GM18526 (cell line): ENCODE data around the gene KCNK4.

Source experiments
- POLR2A ChIP-seq: IDR thresholded peaks from 3 replicates; pipeline ENCODE4 v1.6.1; 2011; ENCODE audit not compliant: insufficient read length; ENCODE audit errors: extremely low read depth

The KCNK4 gene

GRCh38 chr11:64291262-64291751, at the start of gene KCNK4:
TSS of gene KCNK4 (plus strand) at chr11:64291302. CDS start at chr11:64293019, 1,717 bp downstream.
- no peak for TF ChIP-seq POLR2A

- TF ChIP-seq POLR2A: peak; percentile 54
Observed at GRCh38 chr11:64241491-64242374, 49.4 kb upstream of the KCNK4 start.

GRCh38 chr11:64243236-64243854, 47.8 kb upstream of the KCNK4 start:
- TF ChIP-seq POLR2A: peak; percentile 24

GRCh38 chr11:64244107-64244506, 47.0 kb upstream of the KCNK4 start:
- TF ChIP-seq POLR2A: no peak

- TF ChIP-seq POLR2A: peak; percentile 19
Observed at GRCh38 chr11:64244966-64245365, 46.1 kb upstream of the KCNK4 start.

GRCh38 chr11:64245401-64245796, 45.7 kb upstream of the KCNK4 start:
- TF ChIP-seq POLR2A: no peak

GRCh38 chr11:64245797-64246620, 45.1 kb upstream of the KCNK4 start:
- TF ChIP-seq POLR2A: no peak

- peak; percentile 35 for TF ChIP-seq POLR2A
Observed at GRCh38 chr11:64246871-64247728, 44.0 kb upstream of the KCNK4 start, which contains the start of gene PPP1R14B. TSS of gene PPP1R14B (minus strand) at chr11:64246943. CDS start at chr11:64246673, 270 bp downstream.

- TF ChIP-seq POLR2A: no peak
Observed at GRCh38 chr11:64247729-64248531, 43.2 kb upstream of the KCNK4 start.

GRCh38 chr11:64248578-64248977, 42.5 kb upstream of the KCNK4 start:
- TF ChIP-seq POLR2A: no peak

- TF ChIP-seq POLR2A: no peak
Observed at GRCh38 chr11:64249038-64249437, 42.1 kb upstream of the KCNK4 start.

GRCh38 chr11:64249563-64250414, 41.3 kb upstream of the KCNK4 start:
- TF ChIP-seq POLR2A: no peak

- TF ChIP-seq POLR2A: no peak
Observed at GRCh38 chr11:64250415-64251015, 40.6 kb upstream of the KCNK4 start.
